ENCODE results near the gene ADA. TPM values are rescaled to one million over a fixed set of nuclear protein-coding genes. Genes with fewer than 3 reads are reported as not detected.

ADA gene
- total RNA-seq, 1 donor from 2014 or later = 7.7 TPM

GRCh38 chr20:44609006-44609515 is 42.4 kb downstream of the ADA start:
- no peak for TF ChIP-seq CTCF (IDR thresholded peaks at IDR 0.05)
- Histone ChIP-seq H3K27ac (peak overlapping the region; percentile 77), H3K27me3 (ENCODE audit: low read depth) (no peaks in the 10 kb centered on the region), H3K9me3 (no peaks in the 10 kb centered on the region), H3K36me3 (peaks cover 10% of the 10 kb centered on the region), H3K4me3 (no peak overlapping the region), H3K4me1 (peaks cover 25% of the 10 kb centered on the region)
- DNase-seq = no peak
- intact Hi-C loops (cut with DNase I) = no loop called here
- peak; percentile 3 for ATAC-seq

- no peaks in the 10 kb centered on the region for H3K9me3 ChIP-seq
- H3K36me3 ChIP-seq = no peaks in the 10 kb centered on the region
- no peaks in the 10 kb centered on the region for H3K27me3 ChIP-seq (ENCODE audit: low read depth)
- TF ChIP-seq CTCF (IDR thresholded peaks at IDR 0.05) = no peak
- ATAC-seq (no peak), DNase-seq (no peak)
- intact Hi-C loops (cut with DNase I) = no loop called here
- H3K27ac ChIP-seq = no peak overlapping the region
- H3K4me1 ChIP-seq = peaks cover 47% of the 10 kb centered on the region
- no peak overlapping the region for H3K4me3 ChIP-seq
These were observed 44.6 kb downstream of the ADA start for GRCh38 chr20:44606725-44607441.

GRCh38 chr20:44603327-44603726 is 48.2 kb downstream of the ADA start:
- no peaks in the 10 kb centered on the region for H3K27me3 ChIP-seq (ENCODE audit: low read depth)
- DNase-seq (no peak), ATAC-seq (no peak)
- H3K4me1 ChIP-seq = peaks cover 62% of the 10 kb centered on the region
- no peak for TF ChIP-seq CTCF (IDR thresholded peaks at IDR 0.05)
- H3K9me3 ChIP-seq = no peaks in the 10 kb centered on the region
- H3K4me3 ChIP-seq = no peak overlapping the region
- intact Hi-C loops (cut with DNase I) = no loop called here
- H3K36me3 ChIP-seq = no peaks in the 10 kb centered on the region
- H3K27ac ChIP-seq = peak overlapping the region; percentile 10

GRCh38 chr20:44601801-44602204 is 49.7 kb downstream of the ADA start:
- no peak overlapping the region for H3K4me3 ChIP-seq
- TF ChIP-seq CTCF (IDR thresholded peaks at IDR 0.05) = no peak
- intact Hi-C loops (cut with DNase I) = no loop called here
- H3K4me1 ChIP-seq = peaks cover 76% of the 10 kb centered on the region
- H3K36me3 ChIP-seq = no peaks in the 10 kb centered on the region
- no peaks in the 10 kb centered on the region for H3K9me3 ChIP-seq
- DNase-seq (no peak), ATAC-seq (peak; percentile 42 to 48)
- H3K27me3 ChIP-seq (ENCODE audit: low read depth) = no peaks in the 10 kb centered on the region
- peak overlapping the region; percentile 77 for H3K27ac ChIP-seq

GRCh38 chr20:44601236-44601671 is 50.2 kb downstream of the ADA start:
- Histone ChIP-seq H3K9me3 (no peaks in the 10 kb centered on the region), H3K4me1 (peaks cover 79% of the 10 kb centered on the region), H3K4me3 (peak overlapping the region; percentile 23), H3K36me3 (no peaks in the 10 kb centered on the region), H3K27me3 (ENCODE audit: low read depth) (no peaks in the 10 kb centered on the region), H3K27ac (peak overlapping the region; percentile 77)
- TF ChIP-seq CTCF (IDR thresholded peaks at IDR 0.05) = no peak
- intact Hi-C loops (cut with DNase I) = no loop called here
- DNase-seq (no peak), ATAC-seq (no peak)

Measured in lower lobe of right lung (tissue), 2 donors.